K562 (cell line): ENCODE results near the gene VRK1. TPM values are rescaled to one million over a fixed set of nuclear protein-coding genes. Genes with fewer than 3 reads are reported as not detected.

Source experiments
- ATAC-seq: fragments of 200-7000 bp; cut with Tn5 transposase; 3 replicates; pipeline ENCODE4 v1.9.1; 2020; ENCODE audit warnings: moderate library complexity
- BruUV-seq: library from RNA; stranded (reverse); fragments of 400-500 nt; replicated peaks from 2 replicates; lab custom pipeline; 2021; lab: Mats Ljungman, UMichigan
- CTCF ChIA-PET: fragments of 300-600 bp; formaldehyde crosslinking; extraction: SDS; loops from one replicate; lab custom pipeline; 2021; ENCODE audit warnings: low intra/inter-chr PET ratio; lab: Yijun Ruan, JAX
- POLR2A ChIA-PET: fragments of 300-600, 350-650 bp; sonication (Branson Sonifier 250); formaldehyde crosslinking; extraction: SDS; loops from one replicate; lab custom pipeline; 2021; ENCODE audit warnings: antibody characterized with exemption, inconsistent platforms; lab: Yijun Ruan, JAX
- DNase-seq, 4 experiments: peaks; one replicate each; pipeline versions ENCODE4 v3.0.0 to v3.0.0-alpha.2; 2011 to 2018; ENCODE audit warnings: low spot score in 3 of 4, mixed read lengths in 3 of 4; ENCODE audit errors: extremely low read depth in 1 of 4
- FAIRE-seq: peaks from 2 replicates; lab custom pipeline; 2011; peaks lifted over from hg19 to GRCh38; lab: Jason Lieb, UNC
- H2AFZ ChIP-seq: 2 replicates; pipeline ENCODE4 v1.6.0; 2011; ENCODE audit warnings: low read depth, low read length, control low read depth, inconsistent platforms
- H3K27ac ChIP-seq: fragments of 200-600 bp; 3 replicates; pipeline ENCODE4 v1.8.0; 2011; ENCODE audit warnings: low read depth, mild to moderate bottlenecking, control low read depth, inconsistent platforms, low read length, moderate library complexity, mixed read lengths; ENCODE audit errors: extremely low read depth
- H3K27me3 ChIP-seq, 2 experiments: fragments of 300-600 bp in 1 of 2; 2 replicates in 1 of 2; 3 replicates in 1 of 2; pipeline versions ENCODE4 v1.6.0 to v1.8.0; 2011; ENCODE audit warnings: inconsistent platforms in 2 of 2, low read length in 2 of 2, mild to moderate bottlenecking in 1 of 2, mixed read lengths in 1 of 2, moderate library complexity in 1 of 2; ENCODE audit not compliant: control insufficient read depth in 2 of 2, insufficient read depth in 2 of 2
- H3K36me3 ChIP-seq: fragments of 300-600 bp; 3 replicates; pipeline ENCODE4 v1.8.0; 2011; ENCODE audit warnings: mild to moderate bottlenecking, low read length, inconsistent platforms; ENCODE audit not compliant: control insufficient read depth, insufficient read depth
- H3K4me1 ChIP-seq, 2 experiments: fragments of 200-600 bp in 1 of 2; replicated peaks in 1 of 2; 2 replicates in 1 of 2; 3 replicates in 1 of 2; pipeline versions ENCODE4 v1.5.1 to v1.8.0; 2011; ENCODE audit warnings: inconsistent platforms in 2 of 2, low read length in 2 of 2, mild to moderate bottlenecking in 1 of 2, mixed read lengths in 1 of 2, moderate library complexity in 1 of 2; ENCODE audit not compliant: control insufficient read depth in 2 of 2, insufficient read depth in 2 of 2
- H3K4me2 ChIP-seq: 2 replicates; pipeline ENCODE4 v1.6.1; 2011; ENCODE audit warnings: low read length, control low read depth, inconsistent platforms, mixed read lengths; ENCODE audit not compliant: insufficient read depth
- H3K4me3 ChIP-seq: fragments of 200-600 bp; sonication (generic), shearing (Covaris generic); 2 replicates; pipeline ENCODE4 v1.5.1; 2016; ENCODE audit warnings: control low read depth, inconsistent platforms
- H3K79me2 ChIP-seq: fragments of 200-600 bp; 3 replicates; pipeline ENCODE4 v1.8.0; 2011; ENCODE audit warnings: low read length, inconsistent platforms; ENCODE audit not compliant: control insufficient read depth, insufficient read depth
- H3K9ac ChIP-seq, 2 experiments: 2 replicates each; pipeline versions ENCODE4 v1.6.0 to v1.6.1; 2011; ENCODE audit warnings: low read depth in 2 of 2, low read length in 2 of 2, control low read depth in 1 of 2, inconsistent platforms in 1 of 2, mild to moderate bottlenecking in 1 of 2, mixed read lengths in 1 of 2; ENCODE audit not compliant: insufficient read depth in 1 of 2
- H3K9me1 ChIP-seq: one replicate; pipeline ENCODE4 v1.6.0; 2011; ENCODE audit warnings: inconsistent platforms, mild to moderate bottlenecking, low read length, moderate library complexity; ENCODE audit not compliant: control insufficient read depth, insufficient read depth
- H3K9me3 ChIP-seq: replicated peaks from 2 replicates; pipeline ENCODE4 v1.5.1; 2011; ENCODE audit warnings: low read depth, low read length, inconsistent platforms; ENCODE audit not compliant: control insufficient read depth, insufficient read depth
- H4K20me1 ChIP-seq: replicated peaks from 2 replicates; pipeline ENCODE4 v1.6.1; 2011; ENCODE audit warnings: low read length, inconsistent platforms, mixed read lengths; ENCODE audit not compliant: control insufficient read depth, insufficient read depth
- CCAR2 ChIP-seq: fragments of 200-400 bp; formaldehyde crosslinking; IDR thresholded peaks from 2 replicates; pipeline ENCODE4 v1.6.1; 2017; ENCODE audit warnings: mild to moderate bottlenecking, low read depth, low read length
- CCNT2 ChIP-seq: IDR thresholded peaks from 2 replicates; pipeline ENCODE4 v1.6.1; 2011; ENCODE audit warnings: borderline replicate concordance, low read depth, mild to moderate bottlenecking, moderate library complexity, mixed read lengths, low read length; ENCODE audit not compliant: insufficient read length; ENCODE audit errors: extremely low read depth
- CREB1 ChIP-seq, 2 experiments: sonication (generic) in 1 of 2; formaldehyde crosslinking in 1 of 2; IDR thresholded peaks; 2 replicates each; pipeline versions ENCODE4 v1.6.1 to v1.8.0; 2012 to 2022; ENCODE audit warnings: inconsistent platforms in 1 of 2, mild to moderate bottlenecking in 1 of 2, missing genetic modification reagents in 1 of 2, moderate library complexity in 1 of 2
- EWSR1 ChIP-seq: fragments of 450-650 bp; IDR thresholded peaks from 2 replicates; pipeline ENCODE4 v1.6.1; 2018; ENCODE audit warnings: borderline replicate concordance, mild to moderate bottlenecking, low read depth, moderate library complexity; ENCODE audit not compliant: partially characterized antibody
- KLF16 ChIP-seq: IDR thresholded peaks from 2 replicates; pipeline ENCODE4 v1.6.1; 2016; ENCODE audit warnings: antibody characterized with exemption
- RFX5 ChIP-seq: IDR thresholded peaks from 2 replicates; pipeline ENCODE4 v1.6.1; 2011; ENCODE audit warnings: low read depth, mild to moderate bottlenecking, improper control_type of control experiment, low read length
- XRCC5 ChIP-seq: fragments of 200-400 bp; formaldehyde crosslinking; IDR thresholded peaks from 2 replicates; pipeline ENCODE4 v1.6.1; 2017; ENCODE audit warnings: low read depth, mild to moderate bottlenecking, low read length
- ZNF253 ChIP-seq: fragments of 250-450 bp; sonication (Bioruptor Pico); conservative IDR thresholded peaks from 2 replicates; pipeline ENCODE4 v1.6.1; 2021; ENCODE audit warnings: mild to moderate bottlenecking
- WGBS: fragments of 100-300 bp; shearing (Covaris generic); methylation state at CpG from one replicate; pipeline ENCODE4 v1.1.6; 2016; ENCODE audit warnings: low coverage, mixed read lengths; ENCODE audit not compliant: insufficient coverage; ENCODE audit errors: missing lambda C conversion rate; 5-methylcytosine and 5-hydroxymethylcytosine counted together
- in situ Hi-C: fragments of 300-500 bp; cut with MboI; formaldehyde crosslinking; loops from 4 replicates; pipeline ENCODE4 v1.15.0; 2018; ENCODE audit warnings: inconsistent platforms, mixed read lengths
- intact Hi-C: fragments of 100-400 bp; cut with micrococcal nuclease; formaldehyde crosslinking; loops from 2 replicates; pipeline ENCODE4 v1.14.2; 2022
- polyA plus RNA-seq, 8 experiments: library from polyadenylated mRNA; depleted of rRNA in 4 of 8; stranded (reverse) in 5 of 8; unstranded in 3 of 8; fragments of >200 nt; fragmentation: Nextera tagmentation in 2 of 8; fragmentation: Illumina TruSeq in 1 of 8; extraction: Ambion mirVana in 2 of 8; extraction: Trizol in 1 of 8; gene quantifications; 2 replicates each; pipeline versions ENCODE4 v1.2.1 to v1.2.3, GENCODE V29; 2011 to 2014; ENCODE audit warnings: inconsistent platforms in 1 of 8, missing spikeins in 1 of 8
- total RNA-seq, 7 experiments: library from RNA; depleted of rRNA in 6 of 7; stranded (reverse); fragments of >200 nt in 6 of 7; fragmentation: Illumina TruSeq in 2 of 7; extraction: Trizol in 2 of 7; gene quantifications; 2 replicates each; pipeline versions ENCODE4 v1.2.1 to v1.2.3, GENCODE V29; 2011 to 2021; ENCODE audit warnings: low replicate concordance in 1 of 7
- TF ChIP-seq, protein P1 (sequence below): fragments of 450-650 bp; IDR thresholded peaks from 2 replicates; pipeline ENCODE4 v1.6.1; 2016; ENCODE audit warnings: low read depth
- TF ChIP-seq, protein P2 (sequence below): sonication (generic); formaldehyde crosslinking; IDR thresholded peaks from 2 replicates; pipeline ENCODE4 v1.8.1; 2023; ENCODE audit warnings: mild to moderate bottlenecking, missing genetic modification reagents
- TF ChIP-seq, protein P3 (sequence below), 3 experiments: fragments of 200-800 bp in 1 of 3; sonication (Bioruptor generic) in 1 of 3; sonication (generic) in 1 of 3; formaldehyde crosslinking in 1 of 3; IDR thresholded peaks; 2 replicates each; pipeline versions ENCODE4 v1.6.1 to v1.8.0; 2016 to 2022; ENCODE audit warnings: mild to moderate bottlenecking in 2 of 3, missing compliant biosample characterization in 2 of 3, missing genetic modification characterization in 2 of 3, missing genetic modification reagents in 1 of 3

VRK1 gene
- total and polyA plus RNA-seq, 9 of the 15 experiments (the other 6 are each of a cell fraction or from before 2014, with no cell fraction given), result 83.6 to 177 (median 116) TPM

DNA sequence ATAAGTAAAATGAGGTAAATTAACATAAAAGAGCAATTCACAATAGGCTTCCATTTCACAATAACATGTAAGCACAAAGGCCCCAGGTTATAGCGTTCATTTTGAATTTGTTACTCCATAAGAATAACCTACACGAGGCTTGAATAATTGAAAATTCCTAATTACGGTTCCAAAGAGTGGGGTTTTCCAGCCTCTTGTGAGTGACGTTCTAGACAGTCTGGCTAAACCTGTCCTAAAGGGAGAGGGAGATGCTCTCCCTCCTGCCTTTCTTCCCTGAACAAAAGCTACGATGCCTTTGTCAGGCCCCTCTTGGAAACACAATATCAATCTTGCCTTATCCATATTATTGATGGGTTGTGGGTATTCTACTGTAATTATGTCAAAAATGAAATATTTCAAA, 24.3 kb upstream of the VRK1 start:
- CTCF ChIA-PET, result no interaction called here
- DNase-seq (no peak), ATAC-seq (no peak), FAIRE-seq (no peak)
- Histone ChIP-seq H3K27ac (no peak overlapping the region), H3K9ac (no peak overlapping the region), H3K27me3 (peaks cover 11 to 34% of the 10 kb centered on the region in 2 experiments; a peak in 4 of 5 replicates), H3K9me3 (no peaks in the 10 kb centered on the region), H3K4me3 (no peak overlapping the region), H3K4me2 (no peak overlapping the region), H4K20me1 (no peaks in the 10 kb centered on the region), H3K79me2 (no peaks in the 10 kb centered on the region), H3K9me1 (no peaks in the 10 kb centered on the region), H3K4me1 (peaks cover 0 to 3% of the 10 kb centered on the region in 2 experiments; a peak in 2 of 5 replicates), H2AFZ (no peak overlapping the region), H3K36me3 (no peaks in the 10 kb centered on the region)
- POLR2A ChIA-PET, result interaction anchor here (0.7 to 0.9 kb wide), 4 partner anchors 10 to 200 kb away, joined by 3 to 5 read pairs (median 4); partner anchors contain the start of gene VRK1
- intact Hi-C loops, result no loop called here
- no TSS peak for BruUV-seq
- WGBS, result 4% methylated on average over 5 of the region's 5 CpGs
- in situ Hi-C loops, result no loop called here
- TF ChIP-seq EWSR1 (no peak), CCAR2 (no peak), RFX5 (no peak), CREB1 (IDR thresholded peaks at IDR 0.05) (no peak), CREB1 (CRISPR knock-in tag; IDR thresholded peaks at IDR 0.05) (no peak), XRCC5 (no peak), KLF16 (no peak), CCNT2 (no peak), ZNF253 (CRISPR knock-in tag) (no peak)
- TF ChIP-seq, protein P1, sequence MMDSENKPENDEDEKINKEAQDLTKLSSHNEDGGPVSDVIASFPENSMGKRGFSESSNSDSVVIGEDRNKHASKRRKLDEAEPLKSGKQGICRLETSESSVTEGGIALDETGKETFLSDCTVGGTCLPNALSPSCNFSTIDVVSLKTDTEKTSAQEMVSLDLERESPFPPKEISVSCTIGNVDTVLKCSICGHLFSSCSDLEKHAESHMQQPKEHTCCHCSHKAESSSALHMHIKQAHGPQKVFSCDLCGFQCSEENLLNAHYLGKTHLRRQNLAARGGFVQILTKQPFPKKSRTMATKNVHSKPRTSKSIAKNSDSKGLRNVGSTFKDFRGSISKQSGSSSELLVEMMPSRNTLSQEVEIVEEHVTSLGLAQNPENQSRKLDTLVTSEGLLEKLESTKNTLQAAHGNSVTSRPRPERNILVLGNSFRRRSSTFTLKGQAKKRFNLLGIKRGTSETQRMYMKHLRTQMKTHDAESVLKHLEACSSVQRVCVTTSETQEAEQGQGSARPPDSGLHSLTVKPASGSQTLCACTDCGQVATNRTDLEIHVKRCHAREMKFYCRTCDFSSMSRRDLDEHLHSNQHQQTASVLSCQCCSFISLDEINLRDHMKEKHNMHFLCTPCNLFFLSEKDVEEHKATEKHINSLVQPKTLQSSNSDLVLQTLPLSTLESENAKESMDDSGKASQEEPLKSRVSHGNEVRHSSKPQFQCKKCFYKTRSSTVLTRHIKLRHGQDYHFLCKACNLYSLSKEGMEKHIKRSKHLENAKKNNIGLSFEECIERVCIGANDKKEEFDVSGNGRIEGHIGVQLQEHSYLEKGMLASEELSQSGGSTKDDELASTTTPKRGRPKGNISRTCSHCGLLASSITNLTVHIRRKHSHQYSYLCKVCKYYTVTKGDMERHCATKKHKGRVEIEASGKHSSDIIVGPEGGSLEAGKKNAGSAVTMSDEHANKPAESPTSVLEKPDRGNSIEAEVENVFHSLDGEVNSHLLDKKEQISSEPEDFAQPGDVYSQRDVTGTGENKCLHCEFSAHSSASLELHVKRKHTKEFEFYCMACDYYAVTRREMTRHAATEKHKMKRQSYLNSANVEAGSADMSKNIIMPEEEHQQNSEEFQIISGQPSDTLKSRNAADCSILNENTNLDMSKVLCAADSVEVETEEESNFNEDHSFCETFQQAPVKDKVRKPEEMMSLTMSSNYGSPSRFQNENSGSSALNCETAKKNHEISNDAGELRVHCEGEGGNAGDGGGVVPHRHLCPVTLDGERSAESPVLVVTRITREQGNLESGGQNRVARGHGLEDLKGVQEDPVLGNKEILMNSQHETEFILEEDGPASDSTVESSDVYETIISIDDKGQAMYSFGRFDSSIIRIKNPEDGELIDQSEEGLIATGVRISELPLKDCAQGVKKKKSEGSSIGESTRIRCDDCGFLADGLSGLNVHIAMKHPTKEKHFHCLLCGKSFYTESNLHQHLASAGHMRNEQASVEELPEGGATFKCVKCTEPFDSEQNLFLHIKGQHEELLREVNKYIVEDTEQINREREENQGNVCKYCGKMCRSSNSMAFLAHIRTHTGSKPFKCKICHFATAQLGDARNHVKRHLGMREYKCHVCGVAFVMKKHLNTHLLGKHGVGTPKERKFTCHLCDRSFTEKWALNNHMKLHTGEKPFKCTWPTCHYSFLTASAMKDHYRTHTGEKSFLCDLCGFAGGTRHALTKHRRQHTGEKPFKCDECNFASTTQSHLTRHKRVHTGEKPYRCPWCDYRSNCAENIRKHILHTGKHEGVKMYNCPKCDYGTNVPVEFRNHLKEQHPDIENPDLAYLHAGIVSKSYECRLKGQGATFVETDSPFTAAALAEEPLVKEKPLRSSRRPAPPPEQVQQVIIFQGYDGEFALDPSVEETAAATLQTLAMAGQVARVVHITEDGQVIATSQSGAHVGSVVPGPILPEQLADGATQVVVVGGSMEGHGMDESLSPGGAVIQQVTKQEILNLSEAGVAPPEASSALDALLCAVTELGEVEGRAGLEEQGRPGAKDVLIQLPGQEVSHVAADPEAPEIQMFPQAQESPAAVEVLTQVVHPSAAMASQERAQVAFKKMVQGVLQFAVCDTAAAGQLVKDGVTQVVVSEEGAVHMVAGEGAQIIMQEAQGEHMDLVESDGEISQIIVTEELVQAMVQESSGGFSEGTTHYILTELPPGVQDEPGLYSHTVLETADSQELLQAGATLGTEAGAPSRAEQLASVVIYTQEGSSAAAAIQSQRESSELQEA, result no peak
- TF ChIP-seq, protein P2, sequence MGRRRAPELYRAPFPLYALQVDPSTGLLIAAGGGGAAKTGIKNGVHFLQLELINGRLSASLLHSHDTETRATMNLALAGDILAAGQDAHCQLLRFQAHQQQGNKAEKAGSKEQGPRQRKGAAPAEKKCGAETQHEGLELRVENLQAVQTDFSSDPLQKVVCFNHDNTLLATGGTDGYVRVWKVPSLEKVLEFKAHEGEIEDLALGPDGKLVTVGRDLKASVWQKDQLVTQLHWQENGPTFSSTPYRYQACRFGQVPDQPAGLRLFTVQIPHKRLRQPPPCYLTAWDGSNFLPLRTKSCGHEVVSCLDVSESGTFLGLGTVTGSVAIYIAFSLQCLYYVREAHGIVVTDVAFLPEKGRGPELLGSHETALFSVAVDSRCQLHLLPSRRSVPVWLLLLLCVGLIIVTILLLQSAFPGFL (CRISPR knock-in tag), result no peak
- TF ChIP-seq, protein P3, sequence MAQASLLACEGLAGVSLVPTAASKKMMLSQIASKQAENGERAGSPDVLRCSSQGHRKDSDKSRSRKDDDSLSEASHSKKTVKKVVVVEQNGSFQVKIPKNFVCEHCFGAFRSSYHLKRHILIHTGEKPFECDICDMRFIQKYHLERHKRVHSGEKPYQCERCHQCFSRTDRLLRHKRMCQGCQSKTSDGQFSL (CRISPR knock-in tag; IDR thresholded peaks at IDR 0.05), result no peak
- TF ChIP-seq, protein P3 (tag; IDR thresholded peaks at IDR 0.05), result no peak
